GM19043 (cell line): ENCODE data around the gene RAD50.
"Not testable (repeated sequence)": the region's sequence is repeated elsewhere in the genome, so short reads cannot be mapped to it uniquely, and the experiment has no call there.

ENCODE experiments used
- ATAC-seq: cut with Tn5 transposase; IDR thresholded peaks from one replicate; pipeline ENCODE4 v1.9.1; 2021; ENCODE audit warnings: low read depth; ENCODE audit not compliant: unreplicated experiment

RAD50 gene

DNA sequence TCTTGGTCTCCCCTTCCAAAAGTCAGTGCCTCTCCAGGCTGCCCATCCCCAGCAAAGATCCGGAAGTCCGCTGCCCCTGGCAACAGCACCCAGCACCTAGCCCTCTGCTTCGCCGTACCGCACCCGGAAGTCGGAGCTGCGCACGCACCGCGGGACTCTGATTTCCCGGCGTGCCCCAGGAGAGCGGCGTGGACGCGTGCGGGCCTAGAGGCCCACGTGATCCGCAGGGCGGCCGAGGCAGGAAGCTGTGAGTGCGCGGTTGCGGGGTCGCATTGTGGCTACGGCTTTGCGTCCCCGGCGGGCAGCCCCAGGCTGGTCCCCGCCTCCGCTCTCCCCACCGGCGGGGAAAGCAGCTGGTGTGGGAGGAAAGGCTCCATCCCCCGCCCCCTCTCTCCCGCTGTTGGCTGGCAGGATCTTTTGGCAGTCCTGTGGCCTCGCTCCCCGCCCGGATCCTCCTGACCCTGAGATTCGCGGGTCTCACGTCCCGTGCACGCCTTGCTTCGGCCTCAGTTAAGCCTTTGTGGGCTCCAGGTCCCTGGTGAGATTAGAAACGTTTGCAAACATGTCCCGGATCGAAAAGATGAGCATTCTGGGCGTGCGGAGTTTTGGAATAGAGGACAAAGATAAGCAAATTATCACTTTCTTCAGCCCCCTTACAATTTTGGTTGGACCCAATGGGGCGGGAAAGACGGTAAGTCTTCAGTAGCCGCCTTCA, at the start of gene RAD50:
Gene RAD50, plus strand, starts transcription at position 215 of the 715 bp plus-strand sequence. Its CDS starts 348 bp downstream, at position 563.
- peak; percentile 97 for ATAC-seq

DNA sequence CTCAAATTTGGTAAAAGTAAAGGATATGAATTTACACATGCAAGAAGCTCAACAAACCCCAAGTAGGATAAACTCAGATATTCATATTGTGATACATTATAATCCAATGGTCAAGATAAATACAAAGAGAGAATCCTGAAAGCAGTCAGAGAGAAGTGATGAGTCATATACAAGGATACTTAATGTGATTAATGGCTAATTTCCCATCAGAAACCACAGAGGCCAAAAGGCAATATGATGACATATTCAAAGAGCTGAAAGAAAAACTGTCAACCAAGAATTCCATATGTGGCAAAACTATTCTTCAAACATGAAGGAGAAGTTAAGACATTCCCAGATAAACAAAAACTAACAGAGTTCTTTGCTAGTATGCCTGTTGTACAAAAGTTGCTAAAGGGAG, 46.7 kb upstream of the RAD50 start:
- ATAC-seq = no peak

DNA sequence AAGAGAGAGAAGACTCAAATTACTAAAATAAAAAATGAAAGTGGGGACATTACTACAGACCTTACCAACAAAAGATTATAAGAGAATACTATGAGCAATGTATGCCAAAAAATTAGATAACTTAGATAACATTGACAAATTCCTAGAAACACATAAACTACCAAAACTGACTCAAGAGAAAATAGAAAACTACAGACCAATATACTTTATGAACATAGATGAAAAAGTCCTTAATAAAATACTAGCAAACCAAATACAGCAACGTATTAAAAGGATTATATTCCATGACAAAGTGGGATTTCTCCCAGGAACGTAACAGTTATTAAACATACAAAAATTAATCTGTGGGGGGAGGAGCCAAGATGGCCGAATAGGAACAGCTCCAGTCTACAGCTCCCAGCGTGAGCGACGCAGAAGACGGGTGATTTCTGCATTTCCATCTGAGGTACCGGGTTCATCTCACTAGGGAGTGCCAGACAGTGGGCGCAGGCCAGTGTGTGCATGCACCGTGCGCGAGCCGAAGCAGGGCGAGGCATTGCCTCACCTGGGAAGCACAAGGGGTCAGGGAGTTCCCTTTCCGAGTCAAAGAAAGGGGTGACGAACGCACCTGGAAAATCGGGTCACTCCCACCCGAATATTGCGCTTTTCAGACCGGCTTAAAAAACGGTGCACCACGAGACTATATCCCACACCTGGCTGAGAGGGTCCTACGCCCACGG, 43.0 kb upstream of the RAD50 start:
- not testable (repeated sequence) for ATAC-seq

DNA sequence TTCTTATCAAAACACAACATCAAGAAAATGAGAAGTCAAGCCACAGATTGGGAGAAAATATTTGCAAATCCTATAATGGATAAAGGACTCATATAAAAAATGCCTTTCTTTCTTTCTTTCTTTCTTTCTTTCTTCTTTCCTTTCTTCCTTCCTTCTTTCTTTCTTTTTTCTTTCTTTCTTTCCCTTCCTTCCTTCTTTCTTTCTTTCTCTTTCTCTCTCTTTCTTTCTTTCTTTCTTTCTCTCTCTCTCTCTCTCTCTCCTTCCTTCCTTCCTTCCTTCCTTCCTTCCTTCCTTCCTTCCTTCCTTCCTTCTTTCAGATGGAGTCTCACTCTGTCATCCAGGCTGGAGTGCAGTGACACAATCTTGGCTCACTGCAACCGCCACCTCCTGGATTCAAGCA, 34.7 kb upstream of the RAD50 start:
- ATAC-seq = not testable (repeated sequence)

DNA sequence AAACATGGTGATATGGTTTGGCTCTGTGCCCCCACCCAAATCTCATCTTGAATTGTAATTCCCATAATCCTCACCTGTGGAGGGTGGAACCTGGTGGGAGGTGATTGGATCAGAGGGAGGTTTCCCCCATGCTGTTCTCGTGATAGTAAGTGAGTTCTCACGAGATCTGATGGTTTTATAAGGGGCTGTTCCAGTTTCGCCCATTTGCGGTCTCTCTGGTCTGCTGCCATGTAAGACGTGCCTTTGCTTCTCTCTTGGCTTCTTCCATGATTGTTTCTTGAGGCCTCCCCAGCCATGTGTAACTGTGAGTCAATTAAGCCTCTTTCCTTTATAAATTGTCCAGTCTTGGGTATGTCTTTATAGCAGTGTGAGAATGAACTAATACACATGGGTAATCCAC, 31.9 kb upstream of the RAD50 start:
- not testable (repeated sequence) for ATAC-seq

DNA sequence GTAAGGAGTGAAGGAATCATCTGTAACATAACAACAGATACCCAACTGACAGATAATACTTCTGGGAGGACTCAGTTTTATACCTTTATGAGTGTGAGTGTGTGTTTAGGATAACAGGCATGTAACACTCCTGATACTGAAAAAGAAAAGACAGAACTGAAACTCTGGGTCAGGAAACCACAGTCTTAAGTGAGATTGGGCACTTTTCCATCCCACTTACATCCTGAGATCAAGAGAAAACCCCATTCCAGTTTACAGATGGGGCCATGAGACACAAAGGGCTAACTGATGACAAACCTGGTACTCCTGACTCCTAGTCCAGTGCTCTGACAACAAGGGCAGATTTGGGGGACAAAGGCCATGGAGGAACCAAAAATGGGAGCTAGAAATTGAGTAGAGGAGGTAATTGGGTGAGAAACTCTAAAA, 31.5 kb upstream of the RAD50 start:
- ATAC-seq = peak; percentile 73

DNA sequence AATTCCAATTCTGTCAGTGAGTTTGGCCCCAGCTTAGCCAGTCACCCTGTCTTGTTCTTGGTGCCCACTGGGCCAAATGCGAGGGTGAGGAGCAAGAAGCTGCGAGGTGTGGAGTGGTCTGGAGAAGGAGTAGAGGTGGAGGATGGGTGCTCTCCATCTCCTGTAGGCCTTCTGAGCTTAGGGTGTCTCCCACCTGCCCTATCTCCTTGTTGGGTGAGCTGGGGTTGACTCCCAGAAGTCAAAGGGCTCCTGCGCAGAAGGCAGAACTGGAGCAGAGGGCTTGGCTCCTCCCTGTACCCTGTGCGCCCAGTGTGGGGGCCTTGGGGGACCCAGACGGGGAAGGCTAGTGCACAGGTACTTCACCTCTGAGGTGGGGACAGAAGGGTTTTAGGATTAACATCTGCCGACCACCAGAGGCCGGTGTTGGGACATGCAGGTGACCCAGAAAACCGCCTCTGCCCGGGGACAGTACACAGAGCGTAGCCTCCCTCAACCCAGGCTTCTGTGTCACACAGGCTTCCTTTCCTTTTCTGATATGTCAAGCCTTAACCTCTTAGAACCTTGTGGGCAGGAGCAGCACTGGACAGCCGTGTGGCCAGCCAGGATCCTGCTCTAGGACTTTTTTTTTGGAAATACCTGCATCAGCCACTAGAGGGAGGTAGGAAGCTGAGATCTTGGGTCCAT, 30.3 kb upstream of the RAD50 start:
- peak; percentile 38 for ATAC-seq

DNA sequence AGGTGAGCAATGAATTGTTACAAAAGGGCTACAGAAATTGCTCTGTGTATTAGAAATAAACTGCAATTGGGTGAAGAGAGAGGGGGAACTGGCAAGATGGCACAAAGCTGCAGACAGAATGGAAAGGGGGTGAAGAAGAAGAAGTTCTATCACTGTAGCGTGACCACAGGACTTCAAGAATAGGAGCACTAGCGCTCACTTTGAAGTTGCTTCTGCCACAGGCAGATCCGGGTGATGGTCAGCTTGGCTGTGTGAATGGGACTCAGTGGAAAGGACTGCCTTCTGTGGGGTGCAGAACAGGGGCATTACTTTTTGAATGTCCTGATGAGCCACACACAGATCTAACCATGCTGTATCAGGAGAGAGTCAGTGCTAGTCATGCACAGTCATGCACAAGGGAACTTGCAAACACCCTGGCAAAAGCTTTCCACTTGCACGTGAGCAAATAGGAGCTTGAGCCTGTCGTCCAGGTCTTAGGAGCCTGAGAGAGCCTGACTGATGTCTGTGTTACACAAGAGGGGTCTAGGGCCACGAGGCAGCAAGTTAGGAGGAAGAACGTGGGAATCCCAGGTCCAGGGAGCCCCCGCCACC, 29.7 kb upstream of the RAD50 start:
- ATAC-seq = no peak

DNA sequence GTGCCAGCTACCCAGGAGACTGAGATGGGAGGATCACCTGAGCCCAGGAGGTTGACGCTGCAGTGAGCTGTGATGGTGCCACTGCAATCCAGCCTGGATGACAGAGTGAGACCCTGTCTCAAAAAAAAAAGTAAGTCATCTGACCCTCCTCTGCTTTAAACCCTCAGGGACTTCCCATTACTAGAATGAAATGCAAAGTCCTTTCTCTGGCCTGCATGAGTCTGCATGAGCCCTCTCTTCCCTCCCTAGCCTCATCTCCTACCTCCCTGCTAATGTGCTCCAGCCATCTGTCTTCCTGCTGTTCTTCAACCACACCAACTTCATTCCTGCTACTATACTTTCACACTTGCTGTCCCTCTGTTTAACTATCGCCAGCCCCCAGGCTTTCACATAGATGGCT, 28.8 kb upstream of the RAD50 start:
- no peak for ATAC-seq

DNA sequence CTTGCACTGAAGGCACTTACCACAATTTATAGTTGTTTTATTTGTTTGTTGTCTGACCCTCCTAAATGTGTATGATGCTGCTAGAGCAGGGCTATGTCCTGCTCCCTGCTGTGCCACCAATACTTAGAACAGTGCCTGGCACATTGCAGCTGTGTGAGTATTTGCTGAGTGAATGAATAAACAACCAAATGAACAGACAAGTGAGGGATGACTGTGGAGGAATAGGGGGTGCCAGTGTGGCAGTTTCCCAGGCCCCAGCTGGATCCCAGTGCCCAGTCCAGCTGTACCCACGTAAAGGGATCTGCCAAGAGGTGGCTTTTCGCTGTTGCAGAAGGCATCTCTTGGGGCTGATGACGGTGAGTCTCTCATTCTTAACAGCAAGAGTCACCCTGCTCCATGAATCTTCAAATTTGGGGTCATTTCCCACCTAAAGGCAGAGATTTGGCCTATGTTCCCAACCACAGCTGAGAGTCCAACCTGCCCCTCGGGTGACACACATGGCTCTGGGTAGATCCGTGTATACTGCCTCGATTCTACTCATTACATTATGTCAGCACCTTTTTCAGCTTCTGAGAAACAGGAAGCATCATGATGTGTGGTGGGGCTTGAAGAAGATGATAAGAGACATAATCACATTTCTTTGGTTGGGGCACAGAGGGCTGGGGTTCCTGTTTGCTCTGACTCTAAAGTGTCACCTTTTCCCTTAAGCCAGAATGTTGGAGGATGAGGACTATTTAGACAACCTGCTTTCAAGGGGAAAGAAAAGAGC, 27.7 kb upstream of the RAD50 start:
- no peak for ATAC-seq

DNA sequence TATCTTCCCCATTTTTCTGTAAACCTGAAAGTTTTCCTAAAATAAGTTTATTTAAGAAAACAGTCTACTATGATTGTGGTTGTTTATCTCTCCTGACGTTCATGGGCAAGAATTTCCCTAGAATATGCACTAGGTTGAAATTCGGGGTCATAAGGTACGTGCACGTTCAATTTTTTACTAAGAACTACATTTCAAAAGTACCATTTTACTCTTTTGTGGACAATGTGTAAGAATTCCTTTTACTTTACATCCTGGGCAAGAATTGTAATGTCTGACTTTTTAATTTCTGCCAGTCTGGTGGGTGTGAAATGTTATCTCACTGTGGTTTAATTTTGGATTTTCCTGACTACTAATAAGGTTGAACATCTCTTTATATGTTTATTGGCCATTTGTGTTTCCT, 25.8 kb upstream of the RAD50 start:
- ATAC-seq = no peak

DNA sequence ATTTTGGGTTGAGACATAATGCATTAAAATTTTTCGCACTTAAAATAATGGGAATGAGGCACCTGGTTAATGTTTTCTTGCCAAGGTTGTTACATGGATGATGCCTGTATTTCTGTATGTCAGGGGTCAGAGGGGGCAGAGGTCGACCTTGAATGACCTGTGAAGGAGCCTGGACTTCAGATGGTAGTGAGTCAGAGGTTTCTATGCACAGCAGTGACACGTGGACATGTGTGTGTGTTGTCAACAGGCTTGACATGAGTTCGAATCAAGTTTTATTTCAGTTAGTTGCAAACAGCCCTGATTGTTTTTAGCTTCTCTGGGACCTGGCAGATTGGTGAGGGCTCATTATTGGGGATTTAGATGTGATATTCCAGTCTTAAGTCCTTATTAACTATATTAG, 17.1 kb upstream of the RAD50 start:
- no peak for ATAC-seq

DNA sequence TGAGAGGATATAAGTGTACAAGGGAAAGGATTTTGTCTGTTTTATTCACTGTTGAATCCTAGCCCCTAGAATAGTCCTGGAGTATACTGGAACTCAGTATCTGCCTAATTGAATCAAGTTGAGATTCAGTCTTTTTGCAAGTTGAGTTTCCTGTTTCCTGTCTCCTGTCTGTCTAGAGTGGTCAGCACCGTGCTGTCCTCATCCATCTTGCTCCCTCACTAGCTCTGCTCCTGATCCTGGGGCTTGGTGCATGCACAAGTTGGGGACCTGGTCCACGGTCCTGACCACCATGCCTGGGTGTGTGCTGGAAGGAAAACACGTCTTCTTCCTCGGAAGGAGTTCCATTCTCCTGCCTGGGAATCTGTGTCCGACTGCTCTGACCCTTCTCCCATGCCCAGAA, 16.6 kb upstream of the RAD50 start:
- ATAC-seq = no peak

DNA sequence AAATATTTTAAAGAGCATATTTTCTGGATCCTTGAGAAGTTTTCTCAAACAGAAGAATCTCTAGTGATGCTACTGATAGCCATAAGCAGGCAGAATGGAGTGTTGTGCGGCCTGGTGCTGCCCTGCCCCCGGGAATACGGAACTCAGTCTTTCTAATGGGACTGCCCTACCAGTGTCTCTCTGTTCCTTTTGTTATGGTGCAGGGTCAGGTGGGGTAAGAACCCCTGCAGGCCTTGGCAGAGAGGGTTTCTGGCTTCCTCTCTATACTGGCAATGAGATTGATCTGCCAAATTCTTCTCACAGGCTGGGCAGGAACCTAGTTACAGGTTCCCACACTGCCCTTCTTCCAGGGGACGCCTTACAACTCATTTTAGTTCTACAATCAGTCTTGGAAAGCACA, 16.0 kb upstream of the RAD50 start:
- no peak for ATAC-seq

DNA sequence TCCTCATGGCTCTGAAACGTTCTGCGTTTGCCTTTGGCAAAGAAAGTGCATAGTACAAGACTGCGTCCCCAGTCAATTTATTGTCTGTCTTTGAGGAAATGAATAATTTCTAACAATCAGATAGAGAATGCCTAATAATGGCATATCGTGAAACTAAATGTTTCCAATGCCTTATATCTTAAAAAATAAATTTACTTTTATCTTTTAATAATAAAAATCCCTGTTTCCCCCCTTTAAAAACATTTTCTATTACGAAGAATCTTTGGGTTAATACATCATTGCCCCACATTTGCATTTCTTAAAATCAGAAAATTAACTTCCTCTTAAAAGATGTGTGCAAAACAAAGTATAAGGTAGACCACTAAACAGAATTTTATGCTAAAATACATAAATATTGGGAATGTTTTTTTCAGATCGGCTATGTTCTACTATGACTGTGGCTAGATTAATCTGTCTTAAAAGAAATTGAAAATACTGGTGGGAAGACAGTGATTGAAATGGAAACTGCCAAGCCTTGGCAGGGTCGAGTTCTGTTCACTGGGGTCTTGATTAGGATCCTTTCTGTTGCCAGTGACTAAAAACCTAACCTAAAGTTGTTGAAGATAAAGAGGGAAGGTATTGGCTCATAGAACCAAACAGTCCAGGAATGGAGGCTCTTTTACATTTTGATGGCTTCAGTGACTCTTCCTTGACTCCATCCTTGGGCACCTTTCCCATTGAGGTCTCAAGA, 13.1 kb upstream of the RAD50 start, which contains the start of gene IL5:
Gene IL5, minus strand, starts transcription at position 51 of the 730 bp plus-strand sequence. Its CDS starts 44 bp downstream, at position 7.
- ATAC-seq = no peak

DNA sequence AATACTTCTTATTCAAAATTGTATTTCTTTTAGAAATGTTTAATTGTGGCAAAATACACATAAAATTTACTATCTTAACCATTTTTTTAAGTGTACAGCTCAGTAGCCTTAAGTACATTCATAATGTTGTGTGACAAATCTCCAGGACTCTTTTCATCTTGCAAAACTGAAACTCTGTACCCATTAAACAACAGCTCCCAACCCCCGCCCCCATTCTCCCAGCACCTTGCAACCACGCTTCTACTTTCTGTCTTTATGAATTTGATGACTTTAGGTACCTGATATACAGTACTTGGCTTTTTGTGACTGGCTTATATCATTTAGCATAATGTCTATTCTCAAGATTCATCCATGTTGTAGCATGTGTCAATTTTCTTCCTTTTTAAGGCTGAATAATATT, 10.7 kb upstream of the RAD50 start:
- ATAC-seq = no peak

DNA sequence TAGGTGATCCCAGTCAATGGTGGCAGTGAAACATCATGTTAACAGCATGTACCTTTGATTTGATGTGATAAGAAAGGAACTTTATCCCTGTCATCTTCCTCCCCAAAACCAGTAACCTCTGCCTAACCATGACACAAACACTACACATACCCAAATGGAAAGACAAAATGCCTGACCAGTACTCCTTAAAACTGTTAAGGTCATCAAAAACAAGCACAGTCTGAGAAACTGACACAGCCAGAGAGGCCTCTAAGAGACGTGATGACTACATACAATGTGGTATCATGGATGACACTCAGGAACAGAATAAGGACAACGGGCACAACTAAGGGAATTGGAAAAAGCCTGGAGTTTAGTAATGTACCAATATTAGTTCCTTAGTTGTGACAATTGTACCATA, 9.5 kb upstream of the RAD50 start:
- no peak for ATAC-seq

DNA sequence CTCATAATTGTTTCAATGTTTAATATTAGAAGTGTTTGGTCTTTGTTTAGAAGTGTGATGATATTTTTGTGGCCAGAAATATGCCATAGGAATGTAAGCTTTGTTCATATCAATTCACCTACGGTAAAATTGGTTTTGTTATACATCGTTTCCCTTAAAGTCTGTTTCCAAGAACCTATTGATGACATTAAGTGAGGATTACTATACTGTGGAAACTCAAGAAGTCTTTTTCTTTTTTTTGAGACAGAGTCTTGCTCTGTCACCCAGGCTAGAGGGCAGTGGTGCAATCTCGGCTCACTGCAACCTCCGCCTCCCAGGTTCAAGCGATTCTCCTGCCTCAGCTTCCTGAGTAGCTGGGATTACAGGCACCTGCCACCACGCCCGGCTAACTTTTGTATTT, 7.9 kb upstream of the RAD50 start:
- not testable (repeated sequence) for ATAC-seq

DNA sequence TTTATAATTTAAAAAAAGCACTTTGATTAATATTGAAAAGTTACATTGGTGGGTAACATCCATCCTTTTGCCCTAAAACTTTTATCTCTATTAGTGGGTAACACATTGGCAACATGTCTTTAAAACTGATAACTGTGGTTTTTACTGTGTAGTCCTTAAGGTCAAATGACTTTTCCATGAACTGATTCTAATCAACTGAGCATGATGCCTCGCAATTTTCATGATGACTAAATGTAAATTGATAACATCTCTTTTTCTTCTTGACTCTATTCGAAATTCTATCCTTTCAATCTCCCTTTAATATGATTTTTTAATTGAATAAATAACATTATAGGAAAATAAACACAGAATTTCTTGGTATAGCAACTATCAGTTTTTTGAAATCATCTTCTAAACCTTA, 7.2 kb upstream of the RAD50 start:
- ATAC-seq = no peak
